Femur (tissue), 1 donor: ENCODE measurements around the gene POLK.
"Not testable (repeated sequence)": the region's sequence is repeated elsewhere in the genome, so short reads cannot be mapped to it uniquely, and the experiment has no call there.

Source experiments
- DNase-seq: peaks from one replicate; pipeline ENCODE4 v3.0.0-alpha.2; 2017

The POLK gene

GRCh38 chr5:75511435-75512382 lies at the start of gene POLK, which contains the start of gene CERT1:
TSS of gene POLK (plus strand) at chr5:75511891.
TSS of gene CERT1 (minus strand) at chr5:75511629. CDS start at chr5:75511207, 422 bp downstream.
- peak; percentile 99 for DNase-seq

- DNase-seq: no peak
Measured at GRCh38 chr5:75463726-75464125, 48.0 kb upstream of the POLK start.

GRCh38 chr5:75465480-75465879 lies 46.2 kb upstream of the POLK start:
- no peak for DNase-seq

GRCh38 chr5:75466006-75466716 lies 45.5 kb upstream of the POLK start:
- no peak for DNase-seq

GRCh38 chr5:75468593-75468992 lies 43.1 kb upstream of the POLK start:
- DNase-seq: no peak

GRCh38 chr5:75469017-75469416 lies 42.7 kb upstream of the POLK start:
- DNase-seq: no peak

GRCh38 chr5:75471193-75471592 lies 40.5 kb upstream of the POLK start:
- DNase-seq: no peak

- DNase-seq: no peak
Measured at GRCh38 chr5:75472973-75473372, 38.7 kb upstream of the POLK start.

- DNase-seq: no peak
Measured at GRCh38 chr5:75473463-75473862, 38.2 kb upstream of the POLK start.

- no peak for DNase-seq
Measured at GRCh38 chr5:75475364-75475763, 36.3 kb upstream of the POLK start.

GRCh38 chr5:75481024-75481423 lies 30.7 kb upstream of the POLK start:
- DNase-seq: no peak

GRCh38 chr5:75482482-75482881 lies 29.2 kb upstream of the POLK start:
- DNase-seq: no peak

GRCh38 chr5:75484605-75485004 lies 27.1 kb upstream of the POLK start:
- no peak for DNase-seq

GRCh38 chr5:75489847-75490246 lies 21.8 kb upstream of the POLK start:
- not testable (repeated sequence) for DNase-seq

- no peak for DNase-seq
Measured at GRCh38 chr5:75491621-75492020, 20.1 kb upstream of the POLK start.

GRCh38 chr5:75496026-75496425 lies 15.7 kb upstream of the POLK start:
- DNase-seq: no peak

GRCh38 chr5:75498208-75498777 lies 13.4 kb upstream of the POLK start:
- no peak for DNase-seq

- not testable (repeated sequence) for DNase-seq
Measured at GRCh38 chr5:75498875-75499274, 12.8 kb upstream of the POLK start.

GRCh38 chr5:75505112-75505511 lies 6.6 kb upstream of the POLK start:
- not testable (repeated sequence) for DNase-seq

GRCh38 chr5:75507841-75508240 lies 3.9 kb upstream of the POLK start:
- no peak for DNase-seq

- no peak for DNase-seq
Measured at GRCh38 chr5:75509546-75509945, 2.1 kb upstream of the POLK start.

GRCh38 chr5:75509956-75510355 lies 1.7 kb upstream of the POLK start:
- DNase-seq: no peak

- no peak for DNase-seq
Measured at GRCh38 chr5:75510417-75510835, 1.3 kb upstream of the POLK start.
